ENCODE measurements around the gene CYFIP1. TPM values are rescaled to one million over a fixed set of nuclear protein-coding genes. Genes with fewer than 3 reads are reported as not detected.

Gene CYFIP1
- total RNA-seq, 1 experiment from 2014 or later, result 55.8 TPM

DNA sequence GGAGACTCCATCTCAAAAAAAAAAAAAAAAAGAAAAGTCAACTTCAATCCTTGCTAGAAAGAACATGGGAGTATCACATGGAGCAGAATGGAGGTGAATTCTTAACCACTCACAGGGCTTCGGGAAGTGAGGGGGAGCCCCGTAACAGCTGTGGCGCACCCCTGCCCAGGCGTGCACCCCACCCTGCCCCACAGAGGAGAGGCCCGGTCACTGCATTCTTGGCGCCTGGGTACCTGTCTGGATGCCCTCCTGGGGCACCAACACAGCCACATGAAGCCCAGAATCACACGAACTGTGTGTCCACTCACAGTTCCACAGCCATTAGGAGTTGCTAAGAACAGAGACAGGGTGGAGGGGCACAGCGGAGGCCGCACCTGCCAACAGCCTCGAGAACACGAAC lies 89.9 kb downstream of the CYFIP1 start:
- no peak for DNase-seq (ENCODE audit: low read depth)

GRCh38 chr15:22889146-22889818 lies 90.9 kb downstream of the CYFIP1 start:
- DNase-seq (ENCODE audit: low read depth), result no peak

- DNase-seq (ENCODE audit: low read depth), result peak; percentile 76
Measured at GRCh38 chr15:22888120-22888859, 91.9 kb downstream of the CYFIP1 start.

- peak; percentile 56 for DNase-seq (ENCODE audit: low read depth)
Measured at GRCh38 chr15:22887157-22887951, 92.8 kb downstream of the CYFIP1 start.

- DNase-seq (ENCODE audit: low read depth), result no peak
Measured at GRCh38 chr15:22885120-22885519, 95.0 kb downstream of the CYFIP1 start.

GRCh38 chr15:22884344-22884743 lies 95.8 kb downstream of the CYFIP1 start:
- DNase-seq (ENCODE audit: low read depth), result no peak

- no peak for DNase-seq (ENCODE audit: low read depth)
Measured at GRCh38 chr15:22883196-22883595, 97.0 kb downstream of the CYFIP1 start.

GRCh38 chr15:22881739-22882440 lies 98.3 kb downstream of the CYFIP1 start:
- no peak for DNase-seq (ENCODE audit: low read depth)

DNA sequence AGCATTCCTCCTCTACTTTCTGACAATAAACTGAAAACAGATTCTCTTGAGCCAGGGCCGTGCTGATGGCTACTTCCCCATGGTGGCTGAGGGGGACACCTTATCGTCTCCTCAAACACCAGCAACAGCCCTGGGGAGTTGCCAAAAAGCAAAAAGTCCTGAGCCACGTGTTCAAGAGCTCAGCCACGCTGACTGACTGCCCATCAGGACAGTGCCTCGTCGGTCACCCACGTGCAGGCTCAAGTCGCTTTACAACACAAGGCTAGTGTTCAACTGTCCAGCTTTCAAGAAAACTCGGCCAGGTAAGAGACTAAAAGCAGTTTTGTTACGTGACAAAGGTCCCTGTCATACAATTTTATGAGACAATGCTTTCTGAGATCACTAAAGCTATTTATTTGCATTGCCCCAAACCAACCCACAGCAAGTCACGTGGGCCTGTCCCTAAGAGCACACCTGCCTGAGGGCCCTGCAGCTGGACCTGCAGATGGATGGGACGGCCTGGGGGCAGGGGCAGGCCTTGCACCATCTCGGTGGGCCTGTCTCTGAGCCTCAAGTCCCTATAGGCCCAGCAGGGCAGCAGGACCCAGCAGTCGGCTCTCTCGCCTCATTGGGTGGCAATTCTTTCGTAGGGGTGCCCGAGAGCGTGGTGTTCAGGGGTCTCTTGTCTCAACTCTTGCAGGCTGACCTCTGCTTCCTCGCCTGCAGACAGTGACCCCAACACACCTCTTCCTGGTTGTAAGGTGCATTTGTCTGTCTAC lies 99.0 kb downstream of the CYFIP1 start:
- DNase-seq (ENCODE audit: low read depth), result no peak

GRCh38 chr15:22880068-22880980 lies 99.8 kb downstream of the CYFIP1 start:
- no peak for DNase-seq (ENCODE audit: low read depth)

- DNase-seq (ENCODE audit: low read depth), result no peak
Measured at GRCh38 chr15:22878103-22878502, 102.1 kb downstream of the CYFIP1 start.

- no peak for DNase-seq (ENCODE audit: low read depth)
Measured at GRCh38 chr15:22877607-22878006, 102.6 kb downstream of the CYFIP1 start.

DNA sequence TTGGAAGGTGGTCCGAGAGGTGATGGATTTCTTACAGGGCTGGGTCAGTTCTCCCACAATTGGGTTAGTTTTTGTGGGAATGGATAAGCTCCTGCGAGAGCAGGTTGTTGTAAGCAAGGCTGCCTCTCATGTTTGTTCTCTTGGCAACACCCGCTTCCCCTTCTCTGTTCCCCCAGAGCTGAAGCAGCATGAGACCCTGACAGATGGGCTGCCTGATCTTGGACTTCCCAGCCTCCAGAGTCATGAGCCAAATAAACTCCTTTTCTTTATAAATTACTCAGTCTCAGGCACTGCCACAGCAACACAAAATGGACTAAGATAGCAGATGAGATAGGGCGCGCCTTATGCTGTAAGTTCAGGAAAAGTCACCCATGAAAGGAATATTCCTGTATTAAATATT lies 103.1 kb downstream of the CYFIP1 start:
- DNase-seq (ENCODE audit: low read depth), result no peak

- DNase-seq (ENCODE audit: low read depth), result no peak
Measured at GRCh38 chr15:22874966-22875365, 105.2 kb downstream of the CYFIP1 start.

- no peak for DNase-seq (ENCODE audit: low read depth)
Measured at GRCh38 chr15:22874256-22874655, 105.9 kb downstream of the CYFIP1 start.

DNA sequence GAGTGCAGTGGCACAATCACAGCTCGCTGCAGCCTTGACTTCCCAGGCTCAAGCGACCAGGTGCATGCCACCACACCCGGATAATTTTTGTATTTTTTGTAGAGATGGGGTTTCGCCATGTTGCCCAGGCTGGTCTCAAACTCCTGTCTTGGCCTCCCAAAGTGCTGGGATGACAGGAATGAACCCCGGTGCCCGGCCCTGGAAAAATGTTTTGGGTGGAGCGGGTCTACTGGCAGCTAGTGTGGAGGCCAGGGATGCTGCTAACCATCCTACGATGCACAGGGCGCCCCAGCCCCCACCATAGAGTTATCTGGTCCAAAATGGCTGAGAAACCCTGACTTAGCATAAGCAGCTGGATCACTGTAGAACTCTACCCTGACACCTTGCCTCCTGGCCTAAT lies 106.3 kb downstream of the CYFIP1 start:
- no peak for DNase-seq (ENCODE audit: low read depth)

- peak; percentile 43 for DNase-seq (ENCODE audit: low read depth)
Measured at GRCh38 chr15:22872936-22873701, 107.0 kb downstream of the CYFIP1 start.

DNA sequence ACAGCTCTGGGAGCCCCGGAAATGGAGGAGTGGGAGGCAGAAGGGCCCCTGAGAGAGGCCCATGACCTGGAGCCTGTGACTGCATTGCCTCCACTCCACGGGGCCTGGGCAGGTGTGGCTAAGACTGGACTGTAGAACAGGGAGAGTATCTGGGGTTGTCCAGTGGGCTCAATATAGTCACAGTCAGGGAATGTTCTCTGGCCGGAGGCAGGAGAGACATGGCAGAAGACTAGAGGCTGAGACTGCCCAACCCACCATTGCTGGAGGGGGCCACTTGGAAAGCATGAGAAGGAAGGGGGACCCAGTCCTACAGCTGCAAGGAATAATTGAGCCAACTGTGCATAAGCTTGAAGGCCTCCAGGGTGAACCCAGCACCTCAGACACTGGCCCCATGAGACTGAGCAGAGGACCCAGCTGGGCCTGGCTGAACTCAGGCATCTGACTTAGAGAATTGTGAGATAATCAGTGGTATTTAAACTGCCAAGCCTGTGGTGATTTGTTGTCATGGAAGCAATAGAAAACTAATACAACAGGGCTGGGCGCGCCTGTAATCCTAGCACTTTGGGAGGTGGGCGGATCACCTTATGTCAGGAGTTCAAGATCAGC lies 108.6 kb downstream of the CYFIP1 start:
- no peak for DNase-seq (ENCODE audit: low read depth)

GRCh38 chr15:22870865-22871264 lies 109.3 kb downstream of the CYFIP1 start:
- no peak for DNase-seq (ENCODE audit: low read depth)
